Hindlimb muscle (tissue), 1 donor: Measurements from ENCODE around the gene MEDAG. TPM values are rescaled to one million over a fixed set of nuclear protein-coding genes. Genes with fewer than 3 reads are reported as not detected.
"Not testable (repeated sequence)": the region's sequence is repeated elsewhere in the genome, so short reads cannot be mapped to it uniquely, and the experiment has no call there.

Experiments
- DNase-seq: peaks from one replicate; pipeline ENCODE4 v3.0.0-alpha.2; 2013
- polyA plus RNA-seq: library from polyadenylated mRNA; unstranded; fragments of 120-200 nt; gene quantifications from one replicate; pipeline ENCODE4 v1.2.1, GENCODE V29; 2013; ENCODE audit not compliant: insufficient read length

Gene MEDAG
- polyA plus RNA-seq, 1 donor = 7.4 TPM

DNA sequence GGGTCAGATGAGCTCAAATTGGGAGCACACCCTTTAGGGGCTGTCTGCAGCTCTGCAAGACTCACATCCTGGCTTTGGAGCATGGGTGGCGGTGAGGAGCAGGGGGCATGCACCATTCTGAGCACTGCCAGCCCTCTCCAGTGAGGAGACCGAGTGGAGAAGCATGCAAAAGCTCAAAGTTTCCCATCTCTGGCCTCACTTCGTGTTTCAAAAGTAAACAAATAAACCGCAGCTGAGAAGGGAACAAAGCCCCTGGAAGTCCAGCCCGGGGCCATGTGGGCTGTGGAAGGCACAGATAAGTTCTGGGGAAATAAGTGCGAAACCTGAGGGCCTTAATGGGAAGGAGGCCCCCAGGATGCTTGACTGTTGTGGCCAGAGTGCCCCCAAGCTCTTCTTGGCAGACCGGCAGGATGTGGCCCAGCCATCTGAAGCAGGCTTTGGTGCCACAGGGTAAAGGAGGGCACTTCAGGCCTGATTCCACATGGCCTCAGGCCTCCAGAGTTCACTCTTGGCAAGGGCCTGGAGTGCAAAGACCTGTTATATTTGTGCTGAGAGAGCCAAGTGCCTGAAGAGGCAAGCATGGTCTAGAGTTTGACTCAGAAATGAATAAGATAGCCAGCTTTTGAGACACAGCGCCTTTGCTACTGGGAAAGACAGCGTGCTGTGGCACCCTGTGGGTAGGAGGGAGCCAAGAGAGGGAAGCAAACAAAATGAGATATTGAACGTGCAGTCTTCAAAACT is 1.2 kb downstream of the MEDAG start:
- no peak for DNase-seq

DNA sequence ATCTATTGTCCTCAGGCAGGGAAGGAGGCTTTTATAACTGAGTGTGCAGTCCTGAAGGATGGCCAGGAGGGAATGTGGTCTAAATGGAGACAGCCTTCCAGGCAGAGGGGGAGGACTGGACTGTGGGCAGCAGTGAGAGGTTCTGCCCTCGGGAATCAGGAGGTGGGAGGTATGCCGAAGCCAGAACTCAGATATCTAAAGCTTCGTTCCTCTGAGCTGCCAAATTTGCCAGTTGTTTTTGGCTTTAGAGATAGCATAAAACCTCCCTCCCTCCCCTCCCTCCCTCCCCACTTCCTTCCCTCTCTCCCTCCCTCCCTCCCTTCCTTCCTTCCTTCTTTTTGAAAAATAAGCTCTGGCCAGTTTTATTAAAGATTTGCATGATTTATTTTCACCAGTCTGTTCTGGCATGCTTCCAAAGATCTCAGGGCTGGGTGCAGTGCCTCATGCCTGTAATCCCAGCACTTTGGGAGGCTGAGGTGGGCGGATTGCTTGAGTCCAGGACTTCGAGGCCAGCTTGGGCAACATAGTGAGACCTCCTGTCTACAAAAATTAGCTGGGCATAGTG is 2.4 kb downstream of the MEDAG start:
- DNase-seq = no peak

DNA sequence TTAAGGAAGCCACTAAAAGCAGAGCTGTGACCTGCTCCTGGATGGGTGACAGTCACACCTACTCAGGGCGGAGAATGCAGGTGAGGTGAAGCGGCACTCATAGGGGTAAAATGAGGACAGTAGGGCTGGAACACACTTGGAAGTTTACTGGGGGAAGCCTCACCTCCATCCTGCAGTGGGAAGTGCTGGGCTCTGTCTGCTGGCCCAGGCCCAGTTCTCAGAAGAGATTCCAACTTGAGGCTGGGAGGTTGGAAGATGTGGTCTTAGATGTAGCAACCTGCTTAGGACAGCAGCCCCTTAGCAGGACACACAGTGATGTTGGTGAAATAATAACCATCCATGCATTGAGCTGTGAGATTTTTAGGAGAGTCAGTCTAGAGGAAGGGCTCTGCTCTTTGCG is 4.6 kb downstream of the MEDAG start:
- no peak for DNase-seq

GRCh38 chr13:30915691-30916541 is 9.8 kb downstream of the MEDAG start:
- no peak for DNase-seq

DNA sequence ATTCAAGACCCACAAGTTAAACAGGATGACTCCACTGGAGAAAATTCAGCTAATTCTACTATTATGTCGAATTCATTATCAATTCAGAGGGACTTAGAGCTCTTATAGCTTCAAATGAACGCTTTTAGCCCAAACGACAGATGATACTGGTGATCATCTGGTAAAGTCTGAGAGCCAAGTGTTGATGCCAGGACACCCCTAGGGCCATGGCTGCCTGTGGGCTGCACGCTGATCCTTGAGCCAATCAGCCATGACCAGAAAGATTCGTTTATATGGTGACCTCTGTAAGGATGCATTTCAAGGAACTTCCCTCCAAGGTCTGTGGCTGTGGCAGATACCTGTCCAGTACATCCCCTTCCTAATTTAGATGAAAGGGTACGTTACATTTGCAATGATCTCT is 10.9 kb downstream of the MEDAG start:
- DNase-seq = no peak

DNA sequence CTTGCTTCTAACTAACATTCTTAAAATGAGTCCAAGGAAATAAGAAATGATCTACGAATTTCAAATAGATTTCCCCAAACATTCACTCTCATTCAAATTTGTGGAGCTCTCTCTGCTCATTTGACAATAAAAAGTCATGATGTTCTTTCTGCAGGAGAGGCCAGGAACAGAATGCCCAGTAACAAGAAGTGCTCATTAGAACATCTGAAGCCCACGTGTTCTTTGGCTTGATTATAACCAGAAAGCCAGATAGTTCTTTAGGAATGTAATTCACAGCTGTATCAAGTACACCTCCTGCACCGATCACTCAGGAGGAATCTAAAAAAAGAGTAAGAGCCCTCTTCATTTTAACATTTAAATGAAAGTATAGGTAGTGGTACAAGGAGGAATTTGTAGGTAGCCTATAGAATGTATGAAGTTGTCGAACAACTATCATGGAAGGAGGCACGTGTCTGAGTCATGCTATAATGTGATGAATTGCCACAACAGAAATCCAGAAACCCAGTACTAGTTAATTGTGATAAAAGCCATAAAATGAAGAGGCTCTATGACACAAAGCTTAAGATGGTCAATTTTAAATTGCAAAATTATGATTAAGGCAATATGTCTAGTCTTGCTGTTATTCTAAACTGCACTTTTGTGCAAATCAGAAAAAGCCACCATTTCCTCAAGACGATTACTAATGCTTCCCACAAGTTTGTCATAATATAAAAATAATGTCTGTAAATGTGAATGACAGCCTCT is 12.8 kb downstream of the MEDAG start:
- DNase-seq = no peak

GRCh38 chr13:30920162-30920909 is 14.3 kb downstream of the MEDAG start:
- no peak for DNase-seq

DNA sequence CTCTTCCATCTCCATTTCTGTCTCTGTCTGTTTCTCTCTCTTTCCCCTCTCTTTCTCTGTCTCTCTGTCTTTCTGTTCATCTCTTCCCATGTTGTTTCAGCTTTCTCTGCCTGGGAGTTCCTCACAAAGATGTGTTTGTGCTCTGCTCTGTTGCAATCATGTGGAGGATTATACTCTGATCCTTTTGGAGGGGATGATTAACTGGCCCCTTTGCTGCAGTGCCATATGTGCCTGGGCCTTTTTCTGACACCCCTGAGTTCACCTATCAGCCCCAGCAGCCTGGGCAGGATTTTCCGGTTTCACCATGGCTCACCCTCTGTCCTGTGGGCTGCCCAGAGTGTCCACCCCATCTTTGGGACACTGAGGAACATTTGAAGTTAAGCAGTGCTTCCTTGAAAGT is 17.3 kb downstream of the MEDAG start:
- DNase-seq = no peak

DNA sequence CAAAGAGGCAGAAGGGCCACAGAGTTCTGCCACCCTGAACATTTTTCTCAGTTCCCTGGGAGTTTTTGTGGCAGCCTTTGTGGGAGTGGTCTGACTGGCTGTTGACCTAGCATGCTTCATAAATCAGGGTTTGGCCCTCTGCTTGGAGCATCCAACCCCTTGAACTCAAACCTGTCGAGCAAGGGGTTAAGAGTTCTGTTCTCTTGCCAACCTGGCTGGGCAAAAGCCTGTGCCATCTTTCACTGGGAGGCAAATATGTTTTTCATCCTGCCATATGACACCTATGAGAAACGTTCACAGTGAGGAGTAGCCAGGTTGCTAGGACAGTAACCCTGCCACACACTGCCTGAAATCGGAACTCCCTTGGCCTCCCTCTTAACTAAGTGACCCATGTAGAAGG is 18.6 kb downstream of the MEDAG start:
- DNase-seq = no peak

- DNase-seq = no peak
Measured at GRCh38 chr13:30925429-30925828, 19.4 kb downstream of the MEDAG start.

GRCh38 chr13:30926781-30927180 is 20.7 kb downstream of the MEDAG start:
- no peak for DNase-seq

DNA sequence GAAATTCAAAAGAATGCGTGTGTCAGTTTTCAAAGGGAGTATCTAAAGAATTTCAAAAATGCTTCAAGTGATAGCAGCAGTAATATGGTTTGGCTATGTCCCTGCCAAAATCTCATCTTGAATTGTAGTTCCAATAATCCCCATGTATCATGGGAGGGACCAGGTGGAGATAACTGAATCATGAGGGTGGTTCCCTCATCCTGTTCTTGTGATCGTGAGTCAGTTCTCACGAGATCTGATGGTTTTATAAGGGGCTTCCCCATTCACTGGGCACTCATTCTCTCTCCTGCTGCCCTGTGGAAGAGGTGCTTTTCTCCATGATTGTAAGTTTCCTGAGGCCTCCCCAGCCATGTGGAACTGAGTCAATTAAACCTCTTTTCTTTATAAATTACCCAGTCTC is 21.1 kb downstream of the MEDAG start:
- DNase-seq = not testable (repeated sequence)

DNA sequence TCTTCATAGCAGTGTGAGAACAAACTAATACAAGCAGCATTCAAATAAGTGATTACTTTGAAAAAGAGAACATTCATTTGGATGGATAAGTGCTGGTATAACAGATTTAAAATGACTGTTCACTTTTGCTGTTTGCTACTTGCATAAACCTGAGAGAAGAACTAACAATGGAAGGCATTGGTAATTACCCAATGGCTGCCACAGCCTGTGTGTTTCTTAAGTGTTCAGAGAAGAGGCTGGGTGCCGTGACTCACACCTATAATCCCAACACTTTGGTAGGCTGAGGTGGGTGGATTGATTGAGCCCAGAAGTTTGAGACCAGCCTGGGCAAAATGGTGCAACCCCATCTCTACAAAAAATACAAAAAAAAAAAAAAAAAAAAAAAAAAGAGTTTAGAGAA is 21.5 kb downstream of the MEDAG start:
- no peak for DNase-seq

GRCh38 chr13:30928978-30929377 is 22.9 kb downstream of the MEDAG start:
- DNase-seq = no peak

DNA sequence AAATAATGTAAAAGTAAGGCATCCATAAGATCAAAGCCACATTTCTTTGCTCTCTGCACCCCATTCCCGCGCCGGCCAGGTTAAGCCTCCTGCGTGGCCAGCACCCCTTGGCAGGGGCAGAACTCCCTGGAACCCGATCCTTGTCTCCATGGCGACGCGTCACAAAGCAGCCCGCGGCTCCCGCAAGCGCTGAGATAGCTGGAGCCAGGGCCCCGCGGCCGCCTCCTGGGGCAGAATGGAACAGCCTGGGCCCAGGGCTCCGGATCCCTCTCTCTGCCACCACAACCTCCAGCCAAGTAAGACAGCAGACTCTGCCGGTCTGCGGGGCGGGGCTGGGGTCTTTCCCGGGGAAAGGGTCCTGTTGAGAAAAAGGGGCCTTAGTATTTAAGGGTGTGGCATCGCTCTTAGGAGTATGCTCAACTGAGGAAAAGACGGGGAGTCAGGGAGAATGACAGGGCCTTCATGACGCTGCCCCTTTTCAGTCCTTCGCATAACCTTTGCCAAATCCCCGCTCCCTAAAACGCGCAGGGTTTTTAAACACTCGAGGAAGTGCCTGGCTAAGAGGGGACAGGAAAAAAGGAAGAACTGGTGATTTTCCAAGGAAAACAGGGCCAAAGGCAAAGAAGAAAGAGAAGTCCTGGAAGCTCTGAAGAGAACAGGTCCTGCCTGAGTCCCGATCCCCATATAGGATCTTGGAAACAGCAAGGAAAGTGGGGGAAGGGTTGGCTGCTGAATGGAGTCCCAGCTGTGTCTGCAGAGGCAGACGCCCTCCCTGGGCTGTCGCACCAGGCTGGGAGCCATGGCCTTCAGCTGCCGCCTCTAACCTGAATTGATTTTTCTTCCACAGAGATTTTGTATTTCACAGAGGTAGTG is 26.6 kb downstream of the MEDAG start, which contains the start of gene TEX26:
TSS of gene TEX26 (plus strand) at position 176 of the 873 bp plus-strand sequence. CDS start at position 236, 60 bp downstream.
- DNase-seq = peak; percentile 43

DNA sequence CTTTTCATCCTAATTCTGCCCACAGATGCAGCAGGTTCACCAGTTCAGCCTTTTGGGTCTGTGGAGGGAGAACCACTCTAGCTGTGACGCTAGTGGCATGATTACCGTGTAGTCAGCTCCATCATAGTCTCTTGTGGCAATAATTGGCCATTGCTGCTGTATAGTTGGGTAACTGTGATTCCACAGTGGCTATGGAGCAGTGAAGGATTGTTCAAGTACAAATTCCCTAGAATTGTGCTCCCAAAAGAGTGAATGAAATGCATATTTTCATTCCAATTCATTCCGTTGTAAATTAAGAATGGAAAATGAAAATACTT is 27.2 kb downstream of the MEDAG start:
- no peak for DNase-seq

GRCh38 chr13:30934381-30934780 is 28.3 kb downstream of the MEDAG start:
- DNase-seq = no peak

DNA sequence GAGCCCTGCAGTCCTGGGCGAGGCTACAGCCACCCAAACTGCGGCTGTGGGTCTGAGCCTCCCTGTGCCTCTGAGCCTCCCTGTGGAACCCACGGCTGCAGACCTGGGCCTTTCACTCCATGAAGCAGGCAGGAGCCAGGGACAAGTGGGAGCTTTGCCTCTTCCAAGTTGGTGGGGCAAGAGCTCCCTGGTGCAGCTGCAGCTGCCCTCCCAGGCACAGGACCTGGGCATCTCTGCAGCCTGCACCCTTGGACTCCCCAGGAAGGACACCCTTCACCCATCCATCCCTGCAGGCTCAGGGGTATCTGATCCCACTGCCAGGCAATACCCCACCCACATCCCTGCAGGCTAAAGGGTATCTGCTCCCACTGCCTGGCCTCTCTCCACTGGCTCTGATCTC is 28.7 kb downstream of the MEDAG start:
- no peak for DNase-seq

DNA sequence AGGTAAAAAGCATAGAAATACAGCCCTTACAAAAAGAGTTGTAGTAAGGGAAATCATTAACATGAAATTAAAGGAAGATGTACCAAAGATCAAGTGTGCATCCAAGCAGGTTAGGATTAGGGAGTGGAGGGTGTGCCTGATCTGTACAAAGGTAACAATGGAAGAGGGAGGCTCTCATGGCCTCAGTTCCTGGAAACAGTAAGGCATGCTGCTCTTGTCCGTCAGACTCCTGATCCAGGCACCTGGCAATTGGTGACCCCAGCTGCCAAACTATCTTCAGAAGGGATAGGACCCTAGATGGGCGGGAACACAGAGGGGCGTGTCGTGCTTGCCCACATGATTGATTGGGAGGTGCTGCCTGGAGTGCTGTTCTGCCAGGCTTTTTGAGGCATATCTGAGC is 30.9 kb downstream of the MEDAG start:
- DNase-seq = no peak

DNA sequence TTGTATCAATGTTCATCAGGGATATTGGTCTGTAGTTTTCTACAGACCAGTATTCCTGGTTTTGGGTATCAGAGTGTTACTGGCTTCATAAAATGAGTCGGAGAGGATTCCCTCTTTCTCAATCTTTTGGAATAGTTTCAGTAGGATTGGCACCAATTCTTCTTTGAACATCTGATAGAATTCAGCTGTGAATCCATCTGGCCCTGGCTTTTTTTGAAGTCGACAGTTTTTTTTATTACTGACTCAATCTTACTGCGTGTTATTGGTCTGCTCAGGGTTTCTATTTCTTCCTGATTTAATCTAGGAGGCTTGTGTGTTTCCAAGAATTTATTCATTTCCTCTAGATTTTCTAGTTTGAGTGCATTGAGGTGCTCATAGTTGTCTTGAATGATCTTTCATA is 37.8 kb downstream of the MEDAG start:
- DNase-seq = no peak

- no peak for DNase-seq
Measured at GRCh38 chr13:30957258-30957943, 51.3 kb downstream of the MEDAG start.
